T-helper 9 cell (primary cell): ENCODE measurements around the gene SULT1C4.
"Not testable (repeated sequence)": the region's sequence is repeated elsewhere in the genome, so short reads cannot be mapped to it uniquely, and the experiment has no call there.

ENCODE experiments used
- DNase-seq: peaks from one replicate; pipeline ENCODE4 v3.0.0-alpha.2; 2020

Gene SULT1C4

DNA sequence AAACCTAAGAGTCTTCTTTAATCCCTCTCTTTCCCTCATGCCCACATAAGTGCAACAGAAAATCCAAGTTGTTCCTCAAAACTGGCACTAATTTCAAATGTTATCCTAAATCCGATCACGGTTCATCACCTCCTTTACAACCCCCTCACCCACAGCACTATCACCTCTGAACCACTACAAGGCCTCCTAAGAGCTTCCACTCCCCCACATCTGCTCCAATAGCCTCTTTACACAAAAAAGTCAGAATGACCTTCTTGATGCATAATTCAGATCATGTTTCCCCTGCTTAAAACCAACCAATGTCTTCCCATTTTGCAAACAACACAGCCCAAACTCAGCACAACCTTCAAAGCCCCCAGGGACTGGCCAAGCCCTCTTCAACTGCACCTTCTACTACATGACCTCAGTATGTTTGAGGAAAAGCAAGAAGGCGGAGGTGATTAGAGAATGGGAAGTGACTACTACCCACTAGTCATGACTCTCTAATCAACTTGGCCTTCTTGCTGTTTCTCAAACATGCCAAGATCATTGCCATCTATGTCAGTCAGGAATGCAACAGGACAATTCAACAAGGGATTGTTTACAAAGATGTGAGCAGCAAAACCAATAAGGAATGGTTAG, 36.6 kb downstream of the SULT1C4 start:
- no peak for DNase-seq

- DNase-seq = no peak
Measured at GRCh38 chr2:108414945-108415344, 37.2 kb downstream of the SULT1C4 start.

GRCh38 chr2:108417254-108417653, 39.5 kb downstream of the SULT1C4 start:
- DNase-seq = no peak

GRCh38 chr2:108418416-108418815, 40.7 kb downstream of the SULT1C4 start:
- no peak for DNase-seq

- DNase-seq = no peak
Measured at GRCh38 chr2:108423067-108423466, 45.3 kb downstream of the SULT1C4 start.

- DNase-seq = no peak
Measured at GRCh38 chr2:108423502-108424251, 45.9 kb downstream of the SULT1C4 start.

DNA sequence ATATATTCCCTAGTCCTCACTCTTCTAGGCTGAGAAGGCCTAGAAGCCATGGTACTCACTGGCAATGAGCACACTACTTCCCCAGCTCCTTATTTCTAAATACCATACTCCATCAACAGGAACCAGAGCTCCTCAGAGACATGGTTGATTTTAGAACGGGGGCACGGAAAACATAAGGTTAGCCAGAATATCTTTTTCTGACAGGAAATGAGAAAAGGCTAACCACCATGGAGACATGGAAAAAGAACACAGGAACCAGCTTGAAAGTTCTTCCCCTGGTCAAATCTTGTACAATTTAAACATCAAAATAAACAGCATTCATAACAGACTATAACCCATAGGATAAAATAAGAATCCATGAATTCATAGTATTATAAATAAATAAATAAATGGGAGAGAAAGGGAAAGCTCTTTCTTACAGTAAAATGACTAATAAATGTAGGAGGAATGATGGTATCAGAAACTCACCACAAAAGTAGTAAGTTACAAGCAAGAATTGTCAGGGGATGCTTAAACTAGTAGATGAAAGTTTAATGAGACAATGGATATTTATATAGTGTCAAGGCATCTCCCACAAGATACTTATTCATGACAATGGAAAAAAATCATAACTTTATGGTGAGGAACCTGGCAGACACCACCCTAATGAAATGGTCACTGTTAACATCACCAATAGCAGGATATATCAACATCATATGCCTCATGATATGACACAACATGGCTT, 50.7 kb downstream of the SULT1C4 start:
- no peak for DNase-seq

- DNase-seq = not testable (repeated sequence)
Measured at GRCh38 chr2:108435578-108435977, 57.8 kb downstream of the SULT1C4 start.

DNA sequence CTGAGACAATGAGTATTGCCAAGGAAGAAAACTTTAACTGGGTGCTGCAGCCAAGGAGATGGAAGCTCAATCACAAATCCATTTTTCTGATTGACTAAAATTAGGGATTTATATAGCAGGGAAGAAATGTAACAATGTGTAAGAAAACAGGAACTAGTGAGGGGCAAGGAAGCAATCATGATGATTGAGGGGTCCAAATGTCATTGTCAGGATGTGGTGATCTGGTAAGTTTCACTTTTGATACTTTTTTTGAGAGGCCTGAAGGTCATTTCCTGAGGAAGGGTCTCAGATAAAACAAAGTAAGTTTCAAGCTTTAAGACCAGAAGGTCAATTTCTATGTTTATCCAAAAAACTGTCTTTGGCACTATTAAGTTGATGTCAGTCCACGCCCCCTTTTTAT, 59.2 kb downstream of the SULT1C4 start:
- no peak for DNase-seq
